GM23248 (cell line): ENCODE results near the gene PPP2R5B.

ENCODE experiments used
- EZH2 ChIP-seq: fragments of 200-600 bp; sonication (generic); IDR thresholded peaks from 2 replicates; pipeline ENCODE4 v1.6.1; 2018; ENCODE audit warnings: antibody characterized with exemption, mild to moderate bottlenecking; ENCODE audit not compliant: insufficient read depth, poor library complexity, severe bottlenecking
- EZH2phosphoT487 ChIP-seq: fragments of 200-600 bp; sonication (generic); IDR thresholded peaks from 2 replicates; pipeline ENCODE4 v1.6.1; 2018; ENCODE audit warnings: antibody characterized with exemption, moderate library complexity, mild to moderate bottlenecking, low read depth; ENCODE audit not compliant: insufficient read depth

- TF ChIP-seq EZH2 (no peak), EZH2phosphoT487 (no peak)
Measured at GRCh38 chr11:64875369-64876228, 48.9 kb upstream of the PPP2R5B start.
